Measurements from ENCODE around the gene KLK15.

Gene KLK15

DNA sequence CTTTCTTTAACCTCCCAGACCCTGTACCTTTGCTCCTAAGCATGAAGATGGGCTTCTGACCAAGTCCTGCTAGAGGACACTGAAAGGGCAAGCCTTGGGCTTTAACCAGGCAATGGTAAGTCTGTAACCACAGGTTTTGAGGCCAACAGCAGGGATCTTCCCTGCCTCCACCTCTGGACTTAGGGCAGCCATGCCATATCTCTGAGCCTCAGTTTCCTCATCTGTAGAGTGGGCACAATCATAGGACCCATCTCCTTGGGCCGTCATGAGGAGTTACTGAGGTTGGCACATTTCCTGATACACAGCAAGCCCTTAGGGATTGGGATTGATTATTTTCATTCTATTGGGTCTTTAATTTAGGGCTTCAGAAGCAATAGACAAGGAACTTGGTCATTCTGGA lies 24.5 kb downstream of the KLK15 start:
- DNase-seq (ENCODE audit: extremely low spot score), result no peak
- TF ChIP-seq HDGF (IDR thresholded peaks at IDR 0.05; ENCODE audit: borderline replicate concordance) (no peak), FOXA1 (IDR thresholded peaks at IDR 0.05) (no peak), TARDBP (IDR thresholded peaks at IDR 0.05) (no peak), SP1 (IDR thresholded peaks at IDR 0.05) (no peak), BHLHE40 (IDR thresholded peaks at IDR 0.05; ENCODE audit: borderline replicate concordance) (no peak), FOXK2 (IDR thresholded peaks at IDR 0.05) (no peak), FOXM1 (IDR thresholded peaks at IDR 0.05; ENCODE audit: borderline replicate concordance) (no peak), CTBP1 (IDR thresholded peaks at IDR 0.05; ENCODE audit: borderline replicate concordance) (no peak), SUZ12 (IDR thresholded peaks at IDR 0.05) (no peak), ZNF384 (IDR thresholded peaks at IDR 0.05) (no peak), L3MBTL2 (conservative IDR thresholded peaks at IDR 0.05) (no peak), ELF4 (IDR thresholded peaks at IDR 0.05) (no peak), LEF1 (IDR thresholded peaks at IDR 0.05; ENCODE audit: borderline replicate concordance) (no peak), ARNT (IDR thresholded peaks at IDR 0.05) (no peak), NFRKB (IDR thresholded peaks at IDR 0.05) (no peak)
- TF ChIP-seq, protein P1, sequence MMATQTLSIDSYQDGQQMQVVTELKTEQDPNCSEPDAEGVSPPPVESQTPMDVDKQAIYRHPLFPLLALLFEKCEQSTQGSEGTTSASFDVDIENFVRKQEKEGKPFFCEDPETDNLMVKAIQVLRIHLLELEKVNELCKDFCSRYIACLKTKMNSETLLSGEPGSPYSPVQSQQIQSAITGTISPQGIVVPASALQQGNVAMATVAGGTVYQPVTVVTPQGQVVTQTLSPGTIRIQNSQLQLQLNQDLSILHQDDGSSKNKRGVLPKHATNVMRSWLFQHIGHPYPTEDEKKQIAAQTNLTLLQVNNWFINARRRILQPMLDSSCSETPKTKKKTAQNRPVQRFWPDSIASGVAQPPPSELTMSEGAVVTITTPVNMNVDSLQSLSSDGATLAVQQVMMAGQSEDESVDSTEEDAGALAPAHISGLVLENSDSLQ (IDR thresholded peaks at IDR 0.05), result no peak
- ChIA-PET CTCF (no interaction called here), POLR2A (no interaction called here)

DNA sequence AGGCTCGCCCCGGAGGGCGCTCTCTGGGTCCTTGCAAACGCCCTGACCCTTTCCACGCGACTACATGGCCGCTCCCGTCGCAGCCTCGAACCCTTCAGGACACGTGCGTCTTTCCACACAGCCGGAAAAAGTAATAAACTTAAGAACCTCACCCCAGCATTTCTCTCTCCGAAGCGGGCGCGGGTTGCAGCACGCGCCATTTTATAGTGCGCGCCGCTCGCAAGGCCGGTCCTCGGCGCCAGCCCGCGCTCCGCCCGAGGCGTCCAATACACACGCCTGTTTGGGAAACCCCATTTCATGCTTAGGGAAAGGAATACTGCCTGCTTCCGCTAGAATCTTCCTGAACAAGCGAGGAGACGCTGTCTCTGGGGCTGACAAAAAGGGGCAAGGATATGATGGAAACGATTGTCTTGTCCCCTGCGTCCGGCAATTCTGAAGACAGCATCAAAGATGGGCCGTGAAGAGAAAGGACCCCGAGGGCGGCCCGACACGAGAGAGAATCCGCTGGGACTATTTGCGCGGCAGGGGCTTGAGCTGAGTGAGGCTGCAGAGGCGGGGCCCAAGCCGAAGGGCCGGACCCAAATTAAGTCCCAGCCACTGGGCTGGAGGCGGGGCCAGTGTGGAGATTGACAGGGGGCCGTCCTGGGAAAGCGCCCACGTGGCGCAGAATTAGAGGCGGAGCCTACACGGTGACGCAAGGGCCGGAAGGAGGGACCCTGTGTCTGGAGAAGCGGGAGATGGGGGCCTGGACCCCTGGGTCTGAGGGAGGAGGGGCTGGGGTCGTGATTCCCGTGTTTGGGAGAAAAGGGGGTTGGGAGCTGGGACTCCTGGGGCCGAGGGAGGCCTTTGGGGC lies 28.7 kb downstream of the KLK15 start:
- peak; percentile 97 for DNase-seq (ENCODE audit: extremely low spot score)
- CTCF ChIA-PET, result interaction anchor here (0.5 to 1.1 kb wide), 3 partner anchors 8 to 229 kb away, joined by 3 to 5 read pairs (median 3); no protein-coding TSS in a partner anchor
- POLR2A ChIA-PET, result interaction anchor here (0.6 to 3.2 kb wide), 19 partner anchors 9 to 304 kb away, joined by 3 to 46 read pairs (median 4); partner anchors contain the start of genes CLEC11A, CTU1 and KLK3
- TF ChIP-seq ARNT (IDR thresholded peaks at IDR 0.05) (0 out of 2 replicates have a peak, but pooled peaks have one; percentile 11), TARDBP (IDR thresholded peaks at IDR 0.05) (no peak), LEF1 (IDR thresholded peaks at IDR 0.05; ENCODE audit: borderline replicate concordance) (no peak), CTBP1 (IDR thresholded peaks at IDR 0.05; ENCODE audit: borderline replicate concordance) (peak; percentile 21; the same call in 1 of the 2 replicates), FOXA1 (IDR thresholded peaks at IDR 0.05) (no peak), BHLHE40 (IDR thresholded peaks at IDR 0.05; ENCODE audit: borderline replicate concordance) (no peak), FOXK2 (IDR thresholded peaks at IDR 0.05) (no peak), NFRKB (IDR thresholded peaks at IDR 0.05) (peak; percentile 90), ELF4 (IDR thresholded peaks at IDR 0.05) (peak; percentile 92), L3MBTL2 (conservative IDR thresholded peaks at IDR 0.05) (peak; percentile 90), SUZ12 (IDR thresholded peaks at IDR 0.05) (no peak), SP1 (IDR thresholded peaks at IDR 0.05) (no peak), FOXM1 (IDR thresholded peaks at IDR 0.05; ENCODE audit: borderline replicate concordance) (no peak), ZNF384 (IDR thresholded peaks at IDR 0.05) (no peak), HDGF (IDR thresholded peaks at IDR 0.05; ENCODE audit: borderline replicate concordance) (no peak)
- TF ChIP-seq, protein P1 (IDR thresholded peaks at IDR 0.05), result peak; percentile 99

DNA sequence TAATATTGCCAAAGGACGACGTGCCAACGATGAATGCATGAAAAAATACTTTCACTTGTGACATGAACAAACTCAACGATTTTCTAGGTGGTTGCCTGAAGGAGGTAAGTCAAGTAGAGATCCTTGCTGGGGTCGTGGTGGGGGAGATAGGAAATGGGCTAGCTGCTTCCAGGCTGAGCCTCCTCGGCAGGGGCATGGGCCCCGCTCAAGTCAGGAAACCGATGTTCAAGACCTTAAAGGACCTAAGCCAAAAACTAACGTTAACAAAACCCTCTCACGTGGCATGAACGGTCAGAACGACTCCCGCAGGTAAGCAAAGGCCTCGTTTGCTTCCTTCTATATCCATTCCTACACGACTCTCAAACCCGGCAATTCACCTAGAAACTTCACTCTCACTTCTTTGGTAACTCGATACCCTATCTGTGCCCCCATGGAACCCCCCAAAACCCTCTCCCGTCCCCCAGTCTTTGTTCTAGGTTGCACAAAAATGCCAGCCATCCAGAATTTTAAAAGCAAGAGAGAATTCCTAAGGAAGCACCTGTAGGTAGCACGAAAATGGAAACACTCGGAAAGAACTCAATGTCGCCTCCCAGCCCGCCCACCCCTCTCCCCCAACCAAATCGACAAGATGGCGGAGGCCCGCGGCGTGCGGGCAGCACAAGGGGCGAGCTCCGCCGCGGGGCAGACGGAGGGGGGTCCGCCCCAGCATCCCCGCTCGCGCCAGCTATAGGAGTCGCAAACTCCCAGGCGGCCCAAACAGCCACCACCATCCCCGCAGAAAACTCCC lies 29.5 kb downstream of the KLK15 start:
- peak; percentile 55 for DNase-seq (ENCODE audit: extremely low spot score)
- ChIA-PET CTCF (no interaction called here), POLR2A (interaction anchor here (0.6 to 3.2 kb wide), 7 partner anchors 9 to 118 kb away, joined by 3 to 46 read pairs (median 6); partner anchors contain the start of gene KLK3)
- TF ChIP-seq TARDBP (IDR thresholded peaks at IDR 0.05) (no peak), SUZ12 (IDR thresholded peaks at IDR 0.05) (no peak), BHLHE40 (IDR thresholded peaks at IDR 0.05; ENCODE audit: borderline replicate concordance) (0 out of 2 replicates have a peak, but pooled peaks have one; percentile 26), HDGF (IDR thresholded peaks at IDR 0.05; ENCODE audit: borderline replicate concordance) (no peak)

DNA sequence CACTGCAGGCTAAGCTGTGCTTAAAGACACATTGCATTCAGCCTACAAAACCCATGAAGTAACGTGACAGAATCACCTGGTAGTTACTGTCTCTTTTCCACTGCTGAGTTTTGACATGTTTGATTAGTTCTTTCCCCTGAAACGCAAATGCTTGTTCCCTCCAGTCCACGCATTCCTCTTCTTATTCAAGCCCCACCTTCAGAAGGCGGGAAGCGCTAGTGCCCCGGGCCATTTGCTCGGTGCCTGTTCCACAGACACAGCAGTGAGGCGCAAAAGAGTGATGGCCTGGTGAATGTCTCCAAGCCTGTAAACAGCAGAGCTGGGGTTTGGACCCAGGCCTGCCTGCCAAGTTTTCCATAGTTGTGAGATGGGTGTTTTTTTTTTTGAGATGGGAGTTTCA lies 32.3 kb downstream of the KLK15 start:
- DNase-seq (ENCODE audit: extremely low spot score), result no peak
- ChIA-PET POLR2A (no interaction called here), CTCF (no interaction called here)
- TF ChIP-seq FOXK2 (IDR thresholded peaks at IDR 0.05) (no peak), SUZ12 (IDR thresholded peaks at IDR 0.05) (no peak), ZNF384 (IDR thresholded peaks at IDR 0.05) (no peak), L3MBTL2 (conservative IDR thresholded peaks at IDR 0.05) (no peak), HDGF (IDR thresholded peaks at IDR 0.05; ENCODE audit: borderline replicate concordance) (no peak), NFRKB (IDR thresholded peaks at IDR 0.05) (no peak), ARNT (IDR thresholded peaks at IDR 0.05) (no peak), CTBP1 (IDR thresholded peaks at IDR 0.05; ENCODE audit: borderline replicate concordance) (no peak), BHLHE40 (IDR thresholded peaks at IDR 0.05; ENCODE audit: borderline replicate concordance) (no peak), SP1 (IDR thresholded peaks at IDR 0.05) (no peak), TARDBP (IDR thresholded peaks at IDR 0.05) (no peak), ELF4 (IDR thresholded peaks at IDR 0.05) (no peak), FOXA1 (IDR thresholded peaks at IDR 0.05) (no peak), LEF1 (IDR thresholded peaks at IDR 0.05; ENCODE audit: borderline replicate concordance) (no peak), FOXM1 (IDR thresholded peaks at IDR 0.05; ENCODE audit: borderline replicate concordance) (no peak)
- TF ChIP-seq, protein P1 (IDR thresholded peaks at IDR 0.05), result no peak

DNA sequence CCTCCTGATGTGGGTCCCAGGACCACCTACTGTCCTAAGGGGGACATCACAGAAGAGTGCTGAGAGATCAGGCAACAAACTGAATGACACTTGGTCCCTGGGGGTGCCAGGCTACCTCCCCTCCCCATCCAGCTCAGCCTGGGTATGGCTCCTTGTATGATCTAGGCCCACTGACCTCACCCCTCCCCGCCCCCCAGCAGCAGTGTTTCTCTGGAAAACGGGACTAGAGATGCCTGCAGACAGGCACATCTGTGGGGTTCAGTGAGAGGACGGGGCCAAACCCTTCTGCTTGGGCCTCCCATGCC lies 33.9 kb downstream of the KLK15 start:
- ChIA-PET POLR2A (no interaction called here), CTCF (no interaction called here)
- DNase-seq (ENCODE audit: extremely low spot score), result no peak
- TF ChIP-seq ELF4 (IDR thresholded peaks at IDR 0.05) (no peak), L3MBTL2 (conservative IDR thresholded peaks at IDR 0.05) (no peak), HDGF (IDR thresholded peaks at IDR 0.05; ENCODE audit: borderline replicate concordance) (no peak), FOXA1 (IDR thresholded peaks at IDR 0.05) (no peak), FOXM1 (IDR thresholded peaks at IDR 0.05; ENCODE audit: borderline replicate concordance) (no peak), FOXK2 (IDR thresholded peaks at IDR 0.05) (no peak), ZNF384 (IDR thresholded peaks at IDR 0.05) (no peak), CTBP1 (IDR thresholded peaks at IDR 0.05; ENCODE audit: borderline replicate concordance) (no peak), SUZ12 (IDR thresholded peaks at IDR 0.05) (no peak), TARDBP (IDR thresholded peaks at IDR 0.05) (no peak), ARNT (IDR thresholded peaks at IDR 0.05) (no peak), BHLHE40 (IDR thresholded peaks at IDR 0.05; ENCODE audit: borderline replicate concordance) (no peak)
- TF ChIP-seq, protein P1 (IDR thresholded peaks at IDR 0.05), result no peak

Data from HEK293T (cell line).